Stimulated activated CD4-positive, alpha-beta T cell treated with anti-CD3 and anti-CD28 coated beads, Interleukin-15, amount 100 ng/mL, for 24 hours (primary cell): Measurements from ENCODE around the gene C14orf119.

Experiments
- DNase-seq: peaks from one replicate; pipeline ENCODE4 v3.0.0-alpha.2; 2020

C14orf119 gene

GRCh38 chr14:23062002-23062401 lies 33.3 kb upstream of the C14orf119 start:
- DNase-seq: no peak

- DNase-seq: no peak
These were observed 31.7 kb upstream of the C14orf119 start for GRCh38 chr14:23063601-23064000.

- DNase-seq: no peak
These were observed 28.9 kb upstream of the C14orf119 start for GRCh38 chr14:23066368-23066767.

- DNase-seq: no peak
These were observed 28.2 kb upstream of the C14orf119 start for GRCh38 chr14:23066855-23067744.

- no peak for DNase-seq
These were observed 27.2 kb upstream of the C14orf119 start for GRCh38 chr14:23067847-23068788.

- peak; percentile 79 for DNase-seq
These were observed 26.4 kb upstream of the C14orf119 start for GRCh38 chr14:23068789-23069412.

- no peak for DNase-seq
These were observed 25.9 kb upstream of the C14orf119 start for GRCh38 chr14:23069413-23069806.

- no peak for DNase-seq
These were observed 24.8 kb upstream of the C14orf119 start for GRCh38 chr14:23070262-23071129.

- DNase-seq: peak; percentile 85
These were observed 23.9 kb upstream of the C14orf119 start for GRCh38 chr14:23071244-23071920.

GRCh38 chr14:23071921-23072539 lies 23.3 kb upstream of the C14orf119 start:
- DNase-seq: no peak

GRCh38 chr14:23074906-23075305 lies 20.4 kb upstream of the C14orf119 start:
- no peak for DNase-seq

- peak; percentile 31 for DNase-seq
These were observed 18.4 kb upstream of the C14orf119 start for GRCh38 chr14:23076785-23077408.

- DNase-seq: no peak
These were observed 17.3 kb upstream of the C14orf119 start for GRCh38 chr14:23077962-23078361.

- no peak for DNase-seq
These were observed 16.6 kb upstream of the C14orf119 start for GRCh38 chr14:23078692-23079116.

GRCh38 chr14:23079716-23080115 lies 15.6 kb upstream of the C14orf119 start:
- DNase-seq: no peak

- no peak for DNase-seq
These were observed 14.8 kb upstream of the C14orf119 start for GRCh38 chr14:23080474-23080873.

GRCh38 chr14:23085458-23085857 lies 9.8 kb upstream of the C14orf119 start:
- DNase-seq: peak; percentile 16

- no peak for DNase-seq
These were observed 8.7 kb upstream of the C14orf119 start for GRCh38 chr14:23086565-23086964.

GRCh38 chr14:23089498-23090253 lies 5.6 kb upstream of the C14orf119 start:
- no peak for DNase-seq

- no peak for DNase-seq
These were observed 5.1 kb upstream of the C14orf119 start for GRCh38 chr14:23090254-23090636.
